Left colon (tissue), 2 donors: ENCODE results near the gene BCAS3. TPM values are rescaled to one million over a fixed set of nuclear protein-coding genes. Genes with fewer than 3 reads are reported as not detected.
A peak's percentile ranks its signal among the peaks of the same experiment; 100 is the strongest.
"Not testable (repeated sequence)": the region's sequence is repeated elsewhere in the genome, so short reads cannot be mapped to it uniquely, and the experiment has no call there.

Source experiments
- ATAC-seq: fragments of 200-7000 bp; cut with Tn5 transposase; one replicate; pipeline ENCODE4 v1.9.1; 2020; ENCODE audit warnings: mild to moderate bottlenecking, moderate library complexity
- DNase-seq, 2 donors: peaks; one replicate each; pipeline ENCODE4 v3.0.0-alpha.2; 2020
- intact Hi-C, 2 donors: fragments of 100-400 bp; cut with DNase I in 1 of 2; cut with micrococcal nuclease in 1 of 2; formaldehyde crosslinking; loops; one replicate each; pipeline versions ENCODE4 v1.11.2 to v1.14.0; 2022; cut with DNase I, micrococcal nuclease
- total RNA-seq, 2 donors: library from RNA; stranded (reverse); fragmentation: NEBNext Ultra II Directional; extraction: Animal tissue kit (Norgen Biotek cat#: 25700); gene quantifications; one replicate each; pipeline ENCODE4 v1.2.1, GENCODE V29; 2021
- donor health status: DM: no; HTN: no; CAD: no.
- donor health status: DM: yes; HTN: yes; CAD: no.

The BCAS3 gene
- total RNA-seq, 2 donors from 2014 or later: 19.9 to 20.2 TPM

DNA sequence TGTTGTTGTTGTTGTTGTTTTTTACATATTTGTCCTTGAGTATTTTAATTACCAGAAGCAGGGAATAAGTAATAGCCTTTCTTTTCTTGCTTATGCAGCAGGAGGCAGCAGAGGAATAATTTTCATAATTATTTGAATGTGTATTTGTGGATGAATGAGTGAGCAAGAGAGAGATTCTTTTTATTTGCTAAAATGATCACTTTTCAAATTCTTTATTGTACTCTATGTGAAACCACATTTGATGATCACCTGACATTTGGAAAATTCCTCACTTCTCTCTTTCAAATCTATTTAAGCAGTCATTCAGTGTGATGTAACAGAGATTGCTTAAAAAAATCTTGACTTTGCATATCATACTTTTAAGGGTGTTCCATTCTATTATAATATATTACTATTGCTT is 223.6 kb downstream of the BCAS3 start:
- DNase-seq (no peak), ATAC-seq (no peak)
- intact Hi-C loops: no loop called here

DNA sequence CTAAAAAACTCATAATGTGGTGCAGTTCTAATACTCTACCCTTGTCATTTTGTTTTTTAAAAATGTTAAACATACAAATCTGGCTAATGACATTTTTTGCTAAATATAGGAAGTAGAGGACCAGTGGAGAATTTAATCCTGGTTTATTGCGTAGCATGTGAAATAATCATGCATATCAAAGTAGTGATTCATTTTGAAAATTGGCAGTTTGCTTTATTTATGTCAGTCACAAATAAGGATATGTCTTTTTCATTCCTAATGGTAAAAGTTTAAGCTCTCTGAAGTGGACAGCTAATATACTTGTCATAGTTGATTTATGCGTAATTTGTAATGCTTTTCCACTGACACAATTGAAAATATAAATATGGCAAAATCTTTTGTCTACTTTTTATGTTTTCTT is 224.2 kb downstream of the BCAS3 start:
- DNase-seq: no peak
- intact Hi-C loops: no loop called here
- no peak for ATAC-seq

DNA sequence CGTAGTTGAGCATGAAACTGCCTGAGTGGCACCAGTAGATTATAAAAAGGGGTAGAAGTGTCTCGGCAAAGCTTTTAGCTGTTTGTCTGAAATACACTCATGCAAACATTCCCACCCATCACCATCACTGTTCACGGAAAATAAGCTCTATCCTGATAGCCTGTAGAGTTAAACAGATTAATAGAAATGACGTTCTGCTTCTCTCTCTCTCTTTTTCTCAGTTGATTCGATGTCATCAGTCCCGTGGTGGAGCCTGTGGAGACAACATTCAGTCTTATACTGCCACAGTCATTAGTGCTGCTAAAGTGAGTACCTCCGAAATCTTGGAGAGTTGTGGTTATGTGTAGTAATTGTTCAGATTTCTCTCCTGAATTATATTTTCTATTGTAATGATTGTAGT is 224.7 kb downstream of the BCAS3 start:
- ATAC-seq (no peak), DNase-seq (no peak)
- intact Hi-C loops: no loop called here

- DNase-seq (no peak), ATAC-seq (no peak)
- intact Hi-C loops: no loop called here
Observed at GRCh38 chr17:60904582-60904981, 226.9 kb downstream of the BCAS3 start.

DNA sequence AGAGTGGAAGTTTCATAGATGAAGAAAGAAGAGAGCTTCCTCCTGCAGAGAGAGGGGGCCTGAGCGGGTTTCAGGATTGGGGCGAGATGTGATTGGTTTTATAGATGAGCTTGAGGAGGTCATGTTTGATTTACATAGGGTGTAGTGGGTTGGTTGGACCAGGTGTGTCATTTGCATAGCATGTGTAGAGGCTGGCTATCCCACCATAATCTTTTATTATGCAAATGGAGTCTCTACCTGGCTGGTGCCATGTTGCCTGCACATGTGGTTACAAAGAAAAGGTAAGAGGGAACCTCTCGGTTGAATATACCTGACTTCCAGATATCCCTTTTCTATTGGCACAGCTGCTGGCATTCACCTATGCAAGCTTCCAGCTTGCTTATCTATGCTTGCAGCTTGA is 228.1 kb downstream of the BCAS3 start:
- intact Hi-C loops: no loop called here
- DNase-seq (no peak), ATAC-seq (no peak)

DNA sequence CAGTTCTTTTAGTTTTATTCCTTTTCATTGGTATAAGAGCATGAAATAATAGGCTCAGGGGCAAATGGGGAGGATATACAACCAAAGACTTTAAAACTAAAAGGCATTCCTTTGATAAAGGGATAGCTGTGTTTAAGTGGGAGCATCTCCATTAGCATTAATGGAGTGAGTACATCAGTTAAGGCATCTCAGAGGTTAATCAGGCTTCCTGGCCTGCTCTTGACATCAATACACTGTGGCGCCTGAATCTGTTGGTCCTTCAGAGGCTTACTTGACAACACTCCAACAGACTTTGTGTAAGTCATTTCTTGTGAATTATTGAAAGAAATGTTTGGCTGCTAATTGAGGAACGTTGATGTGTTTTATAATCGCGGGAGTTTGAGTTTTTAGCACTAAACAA is 230.7 kb downstream of the BCAS3 start:
- DNase-seq (no peak), ATAC-seq (no peak)
- intact Hi-C loops: no loop called here

DNA sequence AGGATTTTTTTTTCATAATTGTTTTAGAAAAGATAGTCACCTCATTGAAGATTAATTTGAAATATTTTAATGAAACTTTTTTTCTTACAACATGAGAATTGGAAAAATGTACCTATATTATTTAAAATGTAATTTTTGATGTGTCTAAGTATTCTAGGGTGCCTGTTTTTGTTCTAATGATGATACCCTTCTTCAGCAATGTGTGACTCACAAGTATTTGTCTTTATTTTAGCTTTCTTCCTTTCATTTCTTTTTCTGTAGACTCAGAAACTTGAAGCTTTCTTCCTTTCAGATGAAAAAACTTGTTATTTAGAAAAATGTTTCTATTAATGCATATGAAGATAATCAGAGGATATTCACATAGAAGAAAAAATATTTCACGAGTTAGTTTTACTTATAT is 231.8 kb downstream of the BCAS3 start:
- ATAC-seq (no peak), DNase-seq (no peak)
- intact Hi-C loops: no loop called here

DNA sequence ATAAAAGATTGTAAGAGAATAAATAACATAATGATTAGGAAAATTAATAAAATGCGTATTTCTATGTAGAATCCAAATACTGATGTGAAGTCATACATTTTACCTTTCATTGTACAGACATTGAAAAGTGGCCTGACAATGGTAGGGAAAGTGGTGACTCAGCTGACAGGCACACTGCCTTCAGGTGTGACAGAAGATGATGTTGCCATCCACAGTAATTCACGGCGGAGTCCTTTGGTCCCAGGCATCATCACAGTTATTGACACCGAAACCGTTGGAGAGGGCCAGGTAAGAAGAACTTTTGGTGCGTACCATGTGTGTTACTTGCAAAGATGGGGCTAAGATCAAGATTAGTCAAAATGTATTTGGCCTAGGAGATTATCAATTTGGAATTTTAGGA is 232.8 kb downstream of the BCAS3 start:
- intact Hi-C loops: no loop called here
- DNase-seq (no peak), ATAC-seq (no peak)

- DNase-seq: no peak
- ATAC-seq: no peak
- intact Hi-C loops: no loop called here
Observed at GRCh38 chr17:60914078-60914477, 236.4 kb downstream of the BCAS3 start.

- intact Hi-C loops: no loop called here
- ATAC-seq (no peak), DNase-seq (no peak)
Observed at GRCh38 chr17:60916043-60916442, 238.4 kb downstream of the BCAS3 start.

GRCh38 chr17:60920107-60920506 is 242.5 kb downstream of the BCAS3 start:
- ATAC-seq (no peak), DNase-seq (no peak)
- intact Hi-C loops: no loop called here

- intact Hi-C loops: no loop called here
- no peak for DNase-seq
- ATAC-seq: no peak
Observed at GRCh38 chr17:60923000-60923399, 245.3 kb downstream of the BCAS3 start.

DNA sequence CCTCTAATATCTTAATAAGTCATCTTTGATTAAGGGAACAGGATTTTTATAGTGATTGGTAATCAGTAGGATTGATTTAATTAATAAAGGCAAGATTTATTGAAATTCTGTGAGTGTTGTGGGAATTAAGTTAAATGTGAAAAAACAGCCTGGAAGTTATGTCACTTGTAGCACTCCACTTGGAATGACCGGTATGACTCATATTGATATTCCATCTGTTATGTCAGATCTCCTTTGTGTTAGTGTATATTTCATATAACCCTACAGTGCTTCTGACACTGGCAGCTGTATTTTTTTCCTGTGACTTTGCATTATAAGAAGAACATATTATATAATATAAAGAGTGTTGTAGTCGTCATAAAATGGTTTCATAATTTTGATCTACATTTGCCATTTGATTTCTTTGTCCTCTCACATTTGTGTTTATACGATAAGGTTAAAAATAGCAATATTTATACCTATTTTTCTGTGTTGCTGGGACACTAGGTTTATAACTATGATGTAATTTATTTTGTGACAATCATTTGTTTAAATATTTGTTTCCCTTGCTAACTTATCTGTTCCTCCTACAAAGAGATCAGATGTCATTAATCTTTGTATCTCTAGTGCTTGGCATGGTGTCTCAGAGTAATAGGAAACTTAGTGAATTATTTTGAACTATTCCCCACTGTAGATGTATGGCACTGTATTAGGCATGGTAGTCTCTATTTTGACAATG is 249.0 kb downstream of the BCAS3 start:
- no peak for DNase-seq
- intact Hi-C loops: no loop called here
- ATAC-seq: no peak

DNA sequence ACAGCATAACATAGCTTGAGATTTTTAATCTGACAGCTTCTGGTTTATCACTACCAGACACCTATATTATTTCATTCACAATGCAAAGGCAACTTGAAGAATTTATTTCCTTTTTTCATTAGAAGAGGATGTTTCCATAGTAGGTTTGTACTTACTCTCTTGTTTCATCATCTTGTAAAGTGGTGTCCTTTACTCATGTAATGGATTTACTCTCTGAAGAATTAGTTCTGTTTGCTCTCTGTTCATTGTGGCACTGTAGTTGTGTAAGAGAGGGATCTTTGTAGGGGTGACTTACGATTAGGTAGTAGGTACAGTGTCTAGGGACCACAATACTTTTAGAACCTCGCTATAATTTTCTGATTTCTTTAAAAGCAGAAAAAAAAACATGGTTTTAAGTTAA is 256.1 kb downstream of the BCAS3 start:
- intact Hi-C loops: no loop called here
- DNase-seq (no peak), ATAC-seq (no peak)

- ATAC-seq (no peak), DNase-seq (no peak)
Observed at GRCh38 chr17:60934723-60935122, 257.1 kb downstream of the BCAS3 start.

DNA sequence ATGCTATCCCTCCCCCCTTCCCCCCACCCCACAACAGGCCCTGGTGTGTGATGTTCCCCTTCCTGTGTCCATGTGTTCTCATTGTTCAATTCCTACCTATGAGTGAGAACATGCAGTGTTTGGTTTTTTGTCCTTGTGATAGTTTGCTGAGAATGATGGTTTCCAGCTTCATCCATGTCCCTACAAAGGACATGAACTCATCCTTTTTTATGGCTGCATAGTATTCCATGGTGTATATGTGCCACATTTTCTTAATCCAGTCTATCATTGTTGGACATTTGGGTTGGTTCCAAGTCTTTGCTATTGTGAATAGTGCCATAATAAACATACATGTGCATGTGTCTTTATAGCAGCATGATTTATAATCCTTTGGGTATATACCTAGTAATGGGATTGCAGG is 258.3 kb downstream of the BCAS3 start:
- intact Hi-C loops, ATAC-seq, DNase-seq: not testable (repeated sequence)

More at GRCh38 chr17:60934723-60935122, 257.1 kb downstream of the BCAS3 start:
- intact Hi-C loops: no loop called here

DNA sequence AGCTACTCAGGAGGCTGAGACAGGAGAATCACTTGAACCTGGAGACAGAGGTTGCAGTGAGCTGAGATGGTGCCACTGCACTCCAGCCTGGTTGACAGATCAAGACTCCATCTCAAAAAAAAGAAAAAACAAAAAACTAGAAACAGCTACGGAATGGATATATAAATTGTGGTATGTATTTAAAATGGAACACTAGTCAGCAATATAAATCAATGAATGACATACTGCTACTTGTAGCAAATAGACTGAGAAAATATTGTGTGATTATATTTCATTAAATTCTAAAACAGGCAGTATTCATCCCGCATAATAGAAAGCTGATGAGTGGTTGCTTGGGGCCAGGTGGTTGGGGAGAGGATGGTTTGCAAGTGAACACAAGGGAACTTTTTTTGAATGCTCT is 261.7 kb downstream of the BCAS3 start:
- ATAC-seq (no peak), DNase-seq (no peak)
- intact Hi-C loops: no loop called here

DNA sequence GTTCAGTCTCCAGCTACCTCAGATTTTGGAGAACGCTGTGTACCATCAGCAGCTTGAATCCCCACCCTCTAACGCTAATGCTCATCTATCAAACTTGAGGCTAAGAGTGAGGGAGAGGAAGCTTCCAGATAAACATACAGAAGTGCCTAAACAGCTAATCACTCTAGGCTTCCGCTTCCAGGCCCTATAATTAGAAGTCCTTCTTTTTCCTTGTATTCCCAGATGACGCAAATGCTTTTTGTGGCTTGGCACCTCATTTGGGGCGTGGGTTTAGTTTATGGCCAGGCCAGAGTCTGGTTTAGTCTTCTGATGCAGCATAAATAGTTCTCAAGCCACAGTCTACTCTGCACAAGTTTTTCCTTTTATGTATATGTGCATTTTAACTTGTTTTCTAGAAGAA is 263.4 kb downstream of the BCAS3 start:
- ATAC-seq: peak; percentile 100
- peak; percentile 69 to 83 for DNase-seq
- intact Hi-C loops: no loop called here

- intact Hi-C loops: no loop called here
- no peak for ATAC-seq
Observed at GRCh38 chr17:60941571-60941970, 263.9 kb downstream of the BCAS3 start.

GRCh38 chr17:60944751-60945150 is 267.1 kb downstream of the BCAS3 start:
- no peak for DNase-seq
- no peak for ATAC-seq
- intact Hi-C loops: no loop called here

More at GRCh38 chr17:60941571-60941970, 263.9 kb downstream of the BCAS3 start:
- DNase-seq: no peak

DNA sequence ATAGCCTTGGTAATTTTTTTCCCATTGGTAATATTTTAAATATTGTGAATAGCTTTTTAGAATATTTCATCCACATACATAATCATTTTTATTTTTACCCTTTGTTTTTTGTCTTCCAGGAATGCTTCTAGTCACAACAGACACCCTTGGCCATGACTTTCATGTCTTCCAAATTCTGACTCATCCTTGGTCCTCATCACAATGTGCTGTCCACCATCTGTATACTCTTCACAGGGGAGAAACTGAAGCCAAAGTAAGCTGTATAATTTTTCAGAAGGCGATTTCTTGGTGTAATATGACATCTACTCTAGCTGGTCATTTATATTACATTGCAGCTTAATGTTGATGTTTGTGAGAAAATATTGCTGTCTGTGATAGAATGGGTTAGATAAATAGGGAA is 269.4 kb downstream of the BCAS3 start:
- no peak for ATAC-seq
- intact Hi-C loops: no loop called here
- no peak for DNase-seq
